GM23338 (cell line): ENCODE measurements around the gene TENT4A.

Experiments used
- CREB1 ChIP-seq: fragments of 250-450 bp; sonication (Bioruptor Pico); IDR thresholded peaks from 2 replicates; pipeline ENCODE4 v1.5.0; 2020; ENCODE audit warnings: low read depth, mild to moderate bottlenecking, moderate library complexity
- EZH2 ChIP-seq: fragments of 200-600 bp; sonication (generic); IDR thresholded peaks from one replicate; pipeline ENCODE4 v1.8.0; 2017; ENCODE audit warnings: antibody characterized with exemption, mild to moderate bottlenecking, low read depth; ENCODE audit not compliant: unreplicated experiment
- EZH2phosphoT487 ChIP-seq: fragments of 200-600 bp; sonication (generic); IDR thresholded peaks from one replicate; pipeline ENCODE4 v1.8.1; 2018; ENCODE audit warnings: antibody characterized with exemption; ENCODE audit not compliant: unreplicated experiment
- JUNB ChIP-seq: IDR thresholded peaks from one replicate; pipeline ENCODE4 v1.6.1; 2016; ENCODE audit warnings: antibody characterized with exemption; ENCODE audit not compliant: unreplicated experiment
- NANOG ChIP-seq: IDR thresholded peaks from 2 replicates; pipeline ENCODE4 v1.6.1; 2016; ENCODE audit warnings: antibody characterized with exemption, borderline replicate concordance
- POLR2AphosphoS5 ChIP-seq: IDR thresholded peaks from 2 replicates; pipeline ENCODE4 v1.6.1; 2016; ENCODE audit warnings: antibody characterized with exemption, low read depth
- STAT1 ChIP-seq: IDR thresholded peaks from one replicate; pipeline ENCODE4 v1.6.1; 2016; ENCODE audit warnings: antibody characterized with exemption; ENCODE audit not compliant: unreplicated experiment
- ZNF114 ChIP-seq: fragments of 250-450 bp; sonication (Bioruptor Pico); IDR thresholded peaks from 2 replicates; pipeline ENCODE4 v1.5.0; 2020; ENCODE audit warnings: mild to moderate bottlenecking, moderate library complexity
- ZNF331 ChIP-seq: fragments of 250-450 bp; sonication (Bioruptor Pico); IDR thresholded peaks from 2 replicates; pipeline ENCODE4 v1.5.0; 2020; ENCODE audit warnings: low read depth, mild to moderate bottlenecking, moderate library complexity
- TF ChIP-seq, protein P1 (sequence below), 2 experiments: fragments of 200-600 bp in 1 of 2; sonication (generic) in 1 of 2; conservative IDR thresholded peaks; 2 replicates each; pipeline versions ENCODE4 v1.5.1 to v1.6.1; 2016 to 2017; ENCODE audit warnings: antibody characterized with exemption in 2 of 2, low read depth in 2 of 2, mild to moderate bottlenecking in 2 of 2, moderate library complexity in 1 of 2
- TF ChIP-seq, protein P2 (sequence below): IDR thresholded peaks from one replicate; pipeline ENCODE4 v1.6.1; 2018; ENCODE audit warnings: antibody characterized with exemption; ENCODE audit not compliant: unreplicated experiment

DNA sequence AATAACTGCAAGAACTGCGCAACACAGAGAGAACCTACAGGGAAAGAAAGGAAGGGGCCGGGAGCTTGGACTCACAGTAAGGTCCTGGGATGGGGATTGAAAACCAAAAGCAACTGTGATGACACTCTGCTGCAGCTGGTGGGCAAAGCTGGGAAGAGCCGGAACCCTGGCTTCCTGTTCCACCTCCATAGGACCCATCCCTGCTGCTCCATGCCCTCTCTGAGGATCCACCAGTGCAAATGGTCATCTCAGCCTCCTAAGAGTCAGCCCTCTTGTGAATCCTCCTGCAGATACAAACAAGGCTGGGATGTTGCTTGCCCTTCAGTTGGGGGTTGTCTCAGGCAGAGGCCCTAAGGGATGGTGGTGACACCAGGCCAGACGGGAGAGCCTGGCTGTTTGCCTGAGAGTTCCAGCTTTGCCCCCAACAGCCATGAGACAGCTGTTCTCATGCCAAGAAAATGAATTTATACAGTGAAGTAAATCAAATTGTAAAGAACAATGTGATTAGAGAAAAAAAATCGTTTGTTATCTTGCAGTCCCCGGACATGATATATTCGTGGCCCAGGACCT is 90.8 kb downstream of the TENT4A start:
- TF ChIP-seq, protein P1, sequence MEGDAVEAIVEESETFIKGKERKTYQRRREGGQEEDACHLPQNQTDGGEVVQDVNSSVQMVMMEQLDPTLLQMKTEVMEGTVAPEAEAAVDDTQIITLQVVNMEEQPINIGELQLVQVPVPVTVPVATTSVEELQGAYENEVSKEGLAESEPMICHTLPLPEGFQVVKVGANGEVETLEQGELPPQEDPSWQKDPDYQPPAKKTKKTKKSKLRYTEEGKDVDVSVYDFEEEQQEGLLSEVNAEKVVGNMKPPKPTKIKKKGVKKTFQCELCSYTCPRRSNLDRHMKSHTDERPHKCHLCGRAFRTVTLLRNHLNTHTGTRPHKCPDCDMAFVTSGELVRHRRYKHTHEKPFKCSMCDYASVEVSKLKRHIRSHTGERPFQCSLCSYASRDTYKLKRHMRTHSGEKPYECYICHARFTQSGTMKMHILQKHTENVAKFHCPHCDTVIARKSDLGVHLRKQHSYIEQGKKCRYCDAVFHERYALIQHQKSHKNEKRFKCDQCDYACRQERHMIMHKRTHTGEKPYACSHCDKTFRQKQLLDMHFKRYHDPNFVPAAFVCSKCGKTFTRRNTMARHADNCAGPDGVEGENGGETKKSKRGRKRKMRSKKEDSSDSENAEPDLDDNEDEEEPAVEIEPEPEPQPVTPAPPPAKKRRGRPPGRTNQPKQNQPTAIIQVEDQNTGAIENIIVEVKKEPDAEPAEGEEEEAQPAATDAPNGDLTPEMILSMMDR (conservative IDR thresholded peaks at IDR 0.05; ENCODE audit: low read depth in 2 of 2) = no peak
- TF ChIP-seq EZH2phosphoT487 (no peak), POLR2AphosphoS5 (no peak), EZH2 (no peak), NANOG (no peak), STAT1 (no peak), CREB1 (no peak), JUNB (no peak), ZNF114 (no peak), ZNF331 (CRISPR knock-in tag) (no peak)
- TF ChIP-seq, protein P2, sequence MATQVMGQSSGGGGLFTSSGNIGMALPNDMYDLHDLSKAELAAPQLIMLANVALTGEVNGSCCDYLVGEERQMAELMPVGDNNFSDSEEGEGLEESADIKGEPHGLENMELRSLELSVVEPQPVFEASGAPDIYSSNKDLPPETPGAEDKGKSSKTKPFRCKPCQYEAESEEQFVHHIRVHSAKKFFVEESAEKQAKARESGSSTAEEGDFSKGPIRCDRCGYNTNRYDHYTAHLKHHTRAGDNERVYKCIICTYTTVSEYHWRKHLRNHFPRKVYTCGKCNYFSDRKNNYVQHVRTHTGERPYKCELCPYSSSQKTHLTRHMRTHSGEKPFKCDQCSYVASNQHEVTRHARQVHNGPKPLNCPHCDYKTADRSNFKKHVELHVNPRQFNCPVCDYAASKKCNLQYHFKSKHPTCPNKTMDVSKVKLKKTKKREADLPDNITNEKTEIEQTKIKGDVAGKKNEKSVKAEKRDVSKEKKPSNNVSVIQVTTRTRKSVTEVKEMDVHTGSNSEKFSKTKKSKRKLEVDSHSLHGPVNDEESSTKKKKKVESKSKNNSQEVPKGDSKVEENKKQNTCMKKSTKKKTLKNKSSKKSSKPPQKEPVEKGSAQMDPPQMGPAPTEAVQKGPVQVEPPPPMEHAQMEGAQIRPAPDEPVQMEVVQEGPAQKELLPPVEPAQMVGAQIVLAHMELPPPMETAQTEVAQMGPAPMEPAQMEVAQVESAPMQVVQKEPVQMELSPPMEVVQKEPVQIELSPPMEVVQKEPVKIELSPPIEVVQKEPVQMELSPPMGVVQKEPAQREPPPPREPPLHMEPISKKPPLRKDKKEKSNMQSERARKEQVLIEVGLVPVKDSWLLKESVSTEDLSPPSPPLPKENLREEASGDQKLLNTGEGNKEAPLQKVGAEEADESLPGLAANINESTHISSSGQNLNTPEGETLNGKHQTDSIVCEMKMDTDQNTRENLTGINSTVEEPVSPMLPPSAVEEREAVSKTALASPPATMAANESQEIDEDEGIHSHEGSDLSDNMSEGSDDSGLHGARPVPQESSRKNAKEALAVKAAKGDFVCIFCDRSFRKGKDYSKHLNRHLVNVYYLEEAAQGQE = no peak
